A549 (cell line): Measurements from ENCODE around the gene HNRNPM. TPM values are rescaled to one million over a fixed set of nuclear protein-coding genes. Genes with fewer than 3 reads are reported as not detected.

Source experiments
- ATAC-seq, 2 experiments: fragments of 200-7000 bp in 1 of 2; fragments of >200 bp in 1 of 2; cut with Nextera tagmentation in 1 of 2; cut with Tn5 transposase in 1 of 2; 3 replicates each; pipeline versions ENCODE4 v1.8.0 to v1.9.1; 2018 to 2020; ENCODE audit warnings: mild to moderate bottlenecking in 1 of 2, moderate library complexity in 1 of 2
- CTCF ChIA-PET: fragments of 300-600 bp; sonication (Branson Sonifier 250); formaldehyde crosslinking; extraction: SDS; loops from one replicate; lab custom pipeline; 2021; ENCODE audit warnings: antibody characterized with exemption, inconsistent platforms; lab: Yijun Ruan, JAX
- POLR2A ChIA-PET: fragments of 350-600 bp; formaldehyde crosslinking; extraction: SDS; loops from one replicate; lab custom pipeline; 2021; ENCODE audit warnings: antibody characterized with exemption, inconsistent platforms; lab: Yijun Ruan, JAX
- DNase-seq, 2 experiments: peaks; one replicate each; pipeline versions ENCODE4 v3.0.0 to v3.0.0-alpha.2; 2011 to 2016; ENCODE audit warnings: low read depth in 1 of 2, low spot score in 1 of 2
- FAIRE-seq: peaks from 2 replicates; lab custom pipeline; 2011; peaks lifted over from hg19 to GRCh38; lab: Jason Lieb, UNC
- H3K27ac ChIP-seq, 2 experiments: fragments of >200 bp; sonication (Bioruptor Twin); formaldehyde crosslinking; 3 replicates each; pipeline ENCODE4 v1.5.1; 2016 to 2017
- H3K4me1 ChIP-seq: fragments of >200 bp; sonication (Bioruptor Twin); formaldehyde crosslinking; 3 replicates; pipeline ENCODE4 v1.6.1; 2016
- H3K4me2 ChIP-seq: fragments of >200 bp; sonication (Bioruptor Twin); formaldehyde crosslinking; 3 replicates; pipeline ENCODE4 v1.6.1; 2016
- H3K4me3 ChIP-seq: fragments of >200 bp; sonication (Bioruptor Twin); formaldehyde crosslinking; 3 replicates; pipeline ENCODE4 v1.5.1; 2016
- H3K9me3 ChIP-seq: fragments of >200 bp; sonication (Bioruptor Twin); formaldehyde crosslinking; 3 replicates; pipeline ENCODE4 v1.6.1; 2016
- CEBPB ChIP-seq, 2 experiments: fragments of >200 bp in 1 of 2; sonication (Bioruptor Twin) in 1 of 2; formaldehyde crosslinking in 1 of 2; IDR thresholded peaks; 2 replicates each; pipeline ENCODE4 v1.6.1; 2012 to 2016
- EHMT2 ChIP-seq: fragments of 200-600 bp; sonication (generic); IDR thresholded peaks from 2 replicates; pipeline ENCODE4 v1.6.1; 2016; ENCODE audit warnings: antibody characterized with exemption, low read depth, mild to moderate bottlenecking, moderate library complexity
- FOSB ChIP-seq: fragments of 250-450 bp; sonication (Bioruptor Pico); IDR thresholded peaks from 2 replicates; pipeline ENCODE4 v1.5.0; 2020; ENCODE audit warnings: mild to moderate bottlenecking, moderate library complexity
- FOXS1 ChIP-seq: fragments of 250-450 bp; sonication (Bioruptor Pico); IDR thresholded peaks from 2 replicates; pipeline ENCODE4 v1.5.0; 2020; ENCODE audit warnings: mild to moderate bottlenecking, moderate library complexity
- HEYL ChIP-seq: fragments of 250-450 bp; sonication (Bioruptor Pico); IDR thresholded peaks from 2 replicates; pipeline ENCODE4 v1.8.0; 2021; ENCODE audit warnings: mild to moderate bottlenecking, moderate library complexity
- HMGXB4 ChIP-seq: fragments of 250-450 bp; sonication (Bioruptor Pico); IDR thresholded peaks from 2 replicates; pipeline ENCODE4 v1.5.0; 2021; ENCODE audit warnings: mild to moderate bottlenecking, moderate library complexity, borderline replicate concordance
- HOXB5 ChIP-seq: fragments of 250-450 bp; sonication (Bioruptor Pico); IDR thresholded peaks from 2 replicates; pipeline ENCODE4 v1.5.0; 2020; ENCODE audit warnings: mild to moderate bottlenecking, moderate library complexity
- JUN ChIP-seq, 2 experiments: fragments of >200 bp; sonication (Bioruptor Twin); formaldehyde crosslinking; IDR thresholded peaks; 2 replicates in 1 of 2; 3 replicates in 1 of 2; pipeline ENCODE4 v1.6.1; 2016 to 2017
- JUNB ChIP-seq: fragments of >200 bp; sonication (Bioruptor Twin); formaldehyde crosslinking; IDR thresholded peaks from 2 replicates; pipeline ENCODE4 v1.6.1; 2016
- KDM5A ChIP-seq: fragments of 200-600 bp; sonication (generic); IDR thresholded peaks from 2 replicates; pipeline ENCODE4 v1.6.1; 2016; ENCODE audit warnings: antibody characterized with exemption, mild to moderate bottlenecking
- MAFK ChIP-seq: fragments of 450-650 bp; IDR thresholded peaks from 2 replicates; pipeline ENCODE4 v1.6.1; 2014; ENCODE audit not compliant: partially characterized antibody
- MYC ChIP-seq: IDR thresholded peaks from 2 replicates; pipeline ENCODE4 v1.6.1; 2012; ENCODE audit warnings: mild to moderate bottlenecking, inconsistent platforms, low read length, improper control_type of control experiment, borderline replicate concordance
- RARB ChIP-seq: fragments of 250-450 bp; sonication (Bioruptor Pico); IDR thresholded peaks from 2 replicates; pipeline ENCODE4 v1.8.0; 2021; ENCODE audit warnings: mild to moderate bottlenecking, moderate library complexity
- RCOR1 ChIP-seq: fragments of 150-350 bp; IDR thresholded peaks from 2 replicates; pipeline ENCODE4 v1.6.1; 2014; ENCODE audit warnings: antibody characterized with exemption, low read length, low read depth
- REST ChIP-seq: fragments of 200-600 bp; sonication (generic); IDR thresholded peaks from 2 replicates; pipeline ENCODE4 v1.6.1; 2016; ENCODE audit warnings: antibody characterized with exemption, mild to moderate bottlenecking, moderate library complexity
- RNF2 ChIP-seq: fragments of 200-600 bp; sonication (generic); IDR thresholded peaks from 2 replicates; pipeline ENCODE4 v1.6.1; 2016; ENCODE audit warnings: low read depth, mild to moderate bottlenecking, antibody characterized with exemption, moderate library complexity, borderline replicate concordance
- SREBF2 ChIP-seq: fragments of 450-650 bp; IDR thresholded peaks from 2 replicates; pipeline ENCODE4 v1.6.1; 2014; ENCODE audit warnings: mild to moderate bottlenecking, moderate library complexity
- TFCP2L1 ChIP-seq: fragments of 250-450 bp; sonication (Bioruptor Pico); IDR thresholded peaks from 2 replicates; pipeline ENCODE4 v1.5.0; 2021; ENCODE audit warnings: mild to moderate bottlenecking
- TP53 ChIP-seq: fragments of 250-450 bp; sonication (Bioruptor Pico); IDR thresholded peaks from 2 replicates; pipeline ENCODE4 v1.5.0; 2021; ENCODE audit warnings: mild to moderate bottlenecking, moderate library complexity
- ZFP36 ChIP-seq: fragments of 450-650 bp; IDR thresholded peaks from 2 replicates; pipeline ENCODE4 v1.6.1; 2014; ENCODE audit warnings: borderline replicate concordance; ENCODE audit not compliant: partially characterized antibody
- ZNF302 ChIP-seq: fragments of 250-450 bp; sonication (Bioruptor Pico); IDR thresholded peaks from 2 replicates; pipeline ENCODE4 v1.9.0; 2021; ENCODE audit warnings: inconsistent platforms, mild to moderate bottlenecking, moderate library complexity
- ZSCAN20 ChIP-seq: fragments of 250-450 bp; sonication (Bioruptor Pico); IDR thresholded peaks from 2 replicates; pipeline ENCODE4 v1.8.0; 2022; ENCODE audit warnings: mild to moderate bottlenecking, moderate library complexity
- WGBS: methylation state at CpG from one replicate; pipeline ENCODE4 v1.1.6; 2017; ENCODE audit errors: missing lambda C conversion rate; 5-methylcytosine and 5-hydroxymethylcytosine counted together
- polyA plus RNA-seq, 4 experiments: library from polyadenylated mRNA; depleted of rRNA in 3 of 4; stranded (reverse); fragments of >200 nt; fragmentation: RNase III in 1 of 4; extraction: RNeasy Plus Mini Kit Qiagen cat#74134 plus additional on column Dnase treatment in 1 of 4; gene quantifications; 2 replicates in 3 of 4; 3 replicates in 1 of 4; pipeline ENCODE4 v1.2.3, GENCODE V29; 2011 to 2017
- TF ChIP-seq, protein P1 (sequence below): fragments of 450-650 bp; IDR thresholded peaks from 2 replicates; pipeline ENCODE4 v1.6.1; 2014; ENCODE audit warnings: antibody characterized with exemption
- TF ChIP-seq, protein P2 (sequence below): IDR thresholded peaks from 2 replicates; pipeline ENCODE4 v1.6.1; 2012

HNRNPM gene
- polyA plus RNA-seq, 2 of the 4 experiments (the other 2 are of a cell fraction) = 168 to 352 TPM

DNA sequence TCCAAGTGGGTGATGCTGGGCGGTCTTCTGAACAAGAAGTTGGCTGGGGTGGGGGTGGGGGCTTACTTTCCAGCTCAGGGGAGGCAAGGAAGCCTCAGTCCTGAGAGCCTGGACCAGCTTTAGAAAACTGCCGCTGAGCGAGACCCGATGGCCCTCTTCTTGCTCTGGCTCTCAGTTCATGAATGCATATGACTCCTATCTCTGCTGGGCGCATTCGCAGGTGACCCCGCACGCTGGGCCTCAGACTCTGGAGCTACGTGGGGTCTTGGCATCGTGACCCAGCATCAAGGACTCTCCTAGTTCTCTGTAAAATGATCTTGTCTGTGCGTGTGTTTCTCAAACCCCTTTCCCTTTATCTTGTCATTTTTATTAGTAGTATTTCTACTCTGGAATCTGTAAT, 37.9 kb downstream of the HNRNPM start:
- Histone ChIP-seq H3K27ac (no peak overlapping the region), H3K4me2 (no peak overlapping the region), H3K9me3 (no peaks in the 10 kb centered on the region), H3K4me3 (no peak overlapping the region), H3K4me1 (no peaks in the 10 kb centered on the region)
- DNase-seq = no peak
- POLR2A ChIA-PET = no interaction called here
- CTCF ChIA-PET = interaction anchor here (1.2 to 1.3 kb wide), 3 partner anchors 9 to 143 kb away, joined by 3 to 4 read pairs (median 3); no protein-coding TSS in a partner anchor
- no peak for ATAC-seq
- no peak for FAIRE-seq
- TF ChIP-seq, protein P1, sequence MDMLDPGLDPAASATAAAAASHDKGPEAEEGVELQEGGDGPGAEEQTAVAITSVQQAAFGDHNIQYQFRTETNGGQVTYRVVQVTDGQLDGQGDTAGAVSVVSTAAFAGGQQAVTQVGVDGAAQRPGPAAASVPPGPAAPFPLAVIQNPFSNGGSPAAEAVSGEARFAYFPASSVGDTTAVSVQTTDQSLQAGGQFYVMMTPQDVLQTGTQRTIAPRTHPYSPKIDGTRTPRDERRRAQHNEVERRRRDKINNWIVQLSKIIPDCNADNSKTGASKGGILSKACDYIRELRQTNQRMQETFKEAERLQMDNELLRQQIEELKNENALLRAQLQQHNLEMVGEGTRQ = no peak
- TF ChIP-seq MAFK (no peak), EHMT2 (no peak), FOSB (CRISPR knock-in tag) (no peak), HEYL (no peak), CEBPB (IDR thresholded peaks at IDR 0.05) (no peak), JUNB (no peak), TFCP2L1 (no peak), HOXB5 (CRISPR knock-in tag) (no peak), HMGXB4 (CRISPR knock-in tag) (no peak), ZNF302 (no peak), FOXS1 (CRISPR knock-in tag) (no peak), RNF2 (no peak), KDM5A (no peak)
- TF ChIP-seq, all 56 proteins: peak for 0
- 97% methylated on average over 7 of the region's 11 CpGs for WGBS

- 91% methylated on average over 8 of the region's 8 CpGs for WGBS
- CTCF ChIA-PET = interaction anchor here (1.2 to 1.5 kb wide), 3 partner anchors 10 to 143 kb away, joined by 3 to 5 read pairs (median 3); no protein-coding TSS in a partner anchor
- Histone ChIP-seq H3K27ac (no peak overlapping the region), H3K4me2 (no peak overlapping the region), H3K4me1 (no peaks in the 10 kb centered on the region), H3K4me3 (no peak overlapping the region), H3K9me3 (no peaks in the 10 kb centered on the region)
- no peak for DNase-seq
- FAIRE-seq = no peak
- POLR2A ChIA-PET = no interaction called here
- TF ChIP-seq ZFP36 = peak; percentile 33
- no peak for TF ChIP-seq ZNF302
- ATAC-seq = no peak
Measured at GRCh38 chr19:8483165-8483564, 38.4 kb downstream of the HNRNPM start.

GRCh38 chr19:8484331-8484894, 39.6 kb downstream of the HNRNPM start:
- no peak for DNase-seq

More at GRCh38 chr19:8484331-8484894, 39.6 kb downstream of the HNRNPM start:
- no peaks in the 10 kb centered on the region for H3K9me3 ChIP-seq
- ChIA-PET CTCF (interaction anchor here (1.5 kb wide), 1 partner anchor 11 kb away, joined by 5 read pairs; no protein-coding TSS in a partner anchor), POLR2A (no interaction called here)
- ATAC-seq (no peak), FAIRE-seq (no peak)
- no peak overlapping the region for H3K27ac ChIP-seq
- H3K4me3 ChIP-seq = no peak overlapping the region
- no peaks in the 10 kb centered on the region for H3K4me1 ChIP-seq
- WGBS = 87% methylated on average over 15 of the region's 18 CpGs
- H3K4me2 ChIP-seq = no peak overlapping the region
- TF ChIP-seq RNF2 (no peak), ZSCAN20 (CRISPR knock-in tag) (no peak), RCOR1 (no peak), JUN (IDR thresholded peaks at IDR 0.05) (no peak), SREBF2 (no peak), TP53 (no peak), HEYL (no peak), JUNB (no peak), RARB (no peak), FOSB (CRISPR knock-in tag) (no peak), REST (no peak), MYC (no peak)
- TF ChIP-seq, protein P2, sequence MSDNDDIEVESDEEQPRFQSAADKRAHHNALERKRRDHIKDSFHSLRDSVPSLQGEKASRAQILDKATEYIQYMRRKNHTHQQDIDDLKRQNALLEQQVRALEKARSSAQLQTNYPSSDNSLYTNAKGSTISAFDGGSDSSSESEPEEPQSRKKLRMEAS = no peak
- TF ChIP-seq, all 56 proteins: peak for 0
